ENCODE measurements around the gene LTBP2. TPM values are rescaled to one million over a fixed set of nuclear protein-coding genes. Genes with fewer than 3 reads are reported as not detected.

The LTBP2 gene
- total and polyA plus RNA-seq, 2 of the 13 experiments (the other 11 are each of a cell fraction or from before 2014, with no cell fraction given), result 0.20 to 0.41 TPM

- no peak for TF ChIP-seq DDIT3 (CRISPR knock-in tag; IDR thresholded peaks at IDR 0.05)
- 0 out of 2 replicates have a peak, but pooled peaks have one; percentile 20 for TF ChIP-seq MTA1 (CRISPR knock-in tag; IDR thresholded peaks at IDR 0.05; ENCODE audit: borderline replicate concordance)
- no peak for TF ChIP-seq KLF13 (CRISPR knock-in tag; IDR thresholded peaks at IDR 0.05)
- no peak for TF ChIP-seq ZSCAN29 (CRISPR knock-in tag; conservative IDR thresholded peaks at IDR 0.05)
- 0 out of 2 replicates have a peak, but pooled peaks have one; percentile 5 for TF ChIP-seq ZNF276 (CRISPR knock-in tag; IDR thresholded peaks at IDR 0.05; ENCODE audit: low read depth)
- TF ChIP-seq GTF3A (CRISPR knock-in tag; conservative IDR thresholded peaks at IDR 0.05), result no peak
- no peak for TF ChIP-seq SUZ12 (IDR thresholded peaks at IDR 0.05; ENCODE audit: low read depth, low read length)
- no peak for TF ChIP-seq ZMYM4 (CRISPR knock-in tag; IDR thresholded peaks at IDR 0.05)
- TF ChIP-seq MED1 (CRISPR knock-in tag; IDR thresholded peaks at IDR 0.05), result no peak
- TF ChIP-seq ZNF674 (CRISPR knock-in tag; IDR thresholded peaks at IDR 0.05; ENCODE audit: low read depth), result no peak
- 0 out of 2 replicates have a peak, but pooled peaks have one; percentile 16 for TF ChIP-seq ZNF772 (CRISPR knock-in tag; IDR thresholded peaks at IDR 0.05)
- TF ChIP-seq SCMH1 (CRISPR knock-in tag; IDR thresholded peaks at IDR 0.05; ENCODE audit: borderline replicate concordance), result no peak
- TF ChIP-seq SNAPC5 (CRISPR knock-in tag; IDR thresholded peaks at IDR 0.05; ENCODE audit: borderline replicate concordance), result no peak
- no peak for TF ChIP-seq SIN3B (IDR thresholded peaks at IDR 0.05; ENCODE audit: low read length)
- TF ChIP-seq NR1H2 (CRISPR knock-in tag; IDR thresholded peaks at IDR 0.05; ENCODE audit: borderline replicate concordance, low read depth), result no peak
- no peak for TF ChIP-seq ONECUT2 (CRISPR knock-in tag; IDR thresholded peaks at IDR 0.05)
- no peak for TF ChIP-seq TARDBP (CRISPR knock-in tag; IDR thresholded peaks at IDR 0.05)
- TF ChIP-seq ZSCAN22 (CRISPR knock-in tag; IDR thresholded peaks at IDR 0.05), result no peak
- TF ChIP-seq YY1 (IDR thresholded peaks at IDR 0.05; ENCODE audit: insufficient read depth, insufficient replicate concordance, low read depth, low read length), result no peak
- no peak for TF ChIP-seq TIGD3 (CRISPR knock-in tag; IDR thresholded peaks at IDR 0.05; ENCODE audit: borderline replicate concordance)
- peak; percentile 62; the same call in 1 of the 2 replicates for TF ChIP-seq GATAD2A (CRISPR knock-in tag; IDR thresholded peaks at IDR 0.05)
- no peak for TF ChIP-seq ZNF234 (CRISPR knock-in tag; conservative IDR thresholded peaks at IDR 0.05)
- no peak for TF ChIP-seq BHLHE40 (IDR thresholded peaks at IDR 0.05; ENCODE audit: low read length)
- TF ChIP-seq MTERF4 (CRISPR knock-in tag; IDR thresholded peaks at IDR 0.05), result no peak
- TF ChIP-seq ZNF260 (CRISPR knock-in tag; IDR thresholded peaks at IDR 0.05; ENCODE audit: borderline replicate concordance, low read depth), result no peak
Measured at GRCh38 chr14:74618078-74618952, 6.3 kb upstream of the LTBP2 start (continued).

Data from HepG2 (cell line).